HG03565 (cell line): ENCODE results near the gene CCDC178.

ENCODE experiments used
- ATAC-seq: cut with Tn5 transposase; IDR thresholded peaks from one replicate; pipeline ENCODE4 v1.9.1; 2021; ENCODE audit warnings: mild to moderate bottlenecking, moderate library complexity; ENCODE audit not compliant: unreplicated experiment

Gene CCDC178

GRCh38 chr18:33135951-33136660 is 304.4 kb downstream of the CCDC178 start:
- ATAC-seq, result no peak

GRCh38 chr18:33132657-33133056 is 307.9 kb downstream of the CCDC178 start:
- ATAC-seq, result no peak

- ATAC-seq, result no peak
These were observed 311.9 kb downstream of the CCDC178 start for GRCh38 chr18:33128581-33128980.

- no peak for ATAC-seq
These were observed 316.5 kb downstream of the CCDC178 start for GRCh38 chr18:33123862-33124518.

GRCh38 chr18:33116376-33116775 is 324.1 kb downstream of the CCDC178 start:
- ATAC-seq, result no peak

GRCh38 chr18:33115917-33116316 is 324.6 kb downstream of the CCDC178 start:
- ATAC-seq, result no peak

GRCh38 chr18:33115476-33115875 is 325.0 kb downstream of the CCDC178 start:
- ATAC-seq, result no peak

- no peak for ATAC-seq
These were observed 325.8 kb downstream of the CCDC178 start for GRCh38 chr18:33114749-33115148.

- no peak for ATAC-seq
These were observed 327.1 kb downstream of the CCDC178 start for GRCh38 chr18:33113416-33113815.

- ATAC-seq, result no peak
These were observed 333.0 kb downstream of the CCDC178 start for GRCh38 chr18:33107511-33107910.

GRCh38 chr18:33101316-33101715 is 339.2 kb downstream of the CCDC178 start:
- no peak for ATAC-seq

GRCh38 chr18:33099626-33100025 is 340.9 kb downstream of the CCDC178 start:
- ATAC-seq, result no peak

- no peak for ATAC-seq
These were observed 343.4 kb downstream of the CCDC178 start for GRCh38 chr18:33097126-33097525.

- no peak for ATAC-seq
These were observed 350.1 kb downstream of the CCDC178 start for GRCh38 chr18:33090461-33090860.

- ATAC-seq, result no peak
These were observed 363.9 kb downstream of the CCDC178 start for GRCh38 chr18:33076601-33077000.

- no peak for ATAC-seq
These were observed 366.4 kb downstream of the CCDC178 start for GRCh38 chr18:33074125-33074524.

- no peak for ATAC-seq
These were observed 377.6 kb downstream of the CCDC178 start for GRCh38 chr18:33062834-33063364.

- no peak for ATAC-seq
These were observed 387.6 kb downstream of the CCDC178 start for GRCh38 chr18:33052886-33053285.

GRCh38 chr18:33051407-33051806 is 389.1 kb downstream of the CCDC178 start:
- ATAC-seq, result no peak

GRCh38 chr18:33040213-33040612 is 400.3 kb downstream of the CCDC178 start:
- no peak for ATAC-seq

- no peak for ATAC-seq
These were observed 405.6 kb downstream of the CCDC178 start for GRCh38 chr18:33034945-33035344.

- ATAC-seq, result no peak
These were observed 406.3 kb downstream of the CCDC178 start for GRCh38 chr18:33034212-33034611.
